Activated T-cell treated with anti-CD3 and anti-CD28 coated beads for 4 hours (primary cell): Measurements from ENCODE around the gene KRTAP1-1.
"Not testable (repeated sequence)": the region's sequence is repeated elsewhere in the genome, so short reads cannot be mapped to it uniquely, and the experiment has no call there.

Source experiments
- DNase-seq: peaks from one replicate; pipeline ENCODE4 v3.0.0-alpha.2; 2020

KRTAP1-1 gene

DNA sequence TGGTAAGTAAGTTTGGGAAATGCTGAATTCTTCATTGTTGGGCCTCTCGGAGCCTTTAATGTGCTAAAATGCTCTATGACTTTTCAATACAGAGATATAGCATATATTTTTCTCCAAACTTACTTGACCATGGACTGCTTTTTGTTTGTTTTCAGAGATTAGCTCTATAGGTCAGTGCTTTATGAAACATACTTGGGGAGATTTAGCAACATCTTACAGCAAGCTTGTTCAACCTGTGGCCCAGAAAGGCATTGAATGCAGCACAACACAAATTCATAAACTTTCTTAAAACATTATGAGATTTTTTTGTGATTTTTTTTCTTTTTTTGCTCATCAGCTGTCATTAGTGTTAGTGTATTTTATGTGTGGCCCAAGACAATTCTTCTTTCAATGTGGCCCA is 31.3 kb downstream of the KRTAP1-1 start:
- DNase-seq = no peak

DNA sequence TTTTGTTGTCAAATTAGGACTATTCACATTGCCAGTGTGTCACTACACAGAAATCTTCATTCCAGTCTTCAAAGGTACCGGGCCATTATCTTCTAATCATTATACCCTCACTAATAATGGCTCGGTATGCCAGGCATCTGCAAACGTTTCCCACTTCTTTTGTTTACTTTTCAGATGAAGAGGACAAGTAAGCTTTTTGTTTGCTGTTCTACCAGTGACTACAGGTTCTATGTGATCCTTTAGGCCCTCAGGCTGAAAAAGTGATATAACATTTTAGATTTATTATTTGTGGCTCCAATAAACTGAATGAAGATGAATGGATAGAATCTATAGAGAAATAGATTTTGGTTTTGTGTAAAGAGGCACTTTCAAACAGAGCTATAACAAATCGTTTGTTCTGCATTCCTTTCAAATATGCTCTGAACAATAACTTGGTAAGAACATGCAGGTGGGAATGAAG is 31.9 kb downstream of the KRTAP1-1 start:
- no peak for DNase-seq

DNA sequence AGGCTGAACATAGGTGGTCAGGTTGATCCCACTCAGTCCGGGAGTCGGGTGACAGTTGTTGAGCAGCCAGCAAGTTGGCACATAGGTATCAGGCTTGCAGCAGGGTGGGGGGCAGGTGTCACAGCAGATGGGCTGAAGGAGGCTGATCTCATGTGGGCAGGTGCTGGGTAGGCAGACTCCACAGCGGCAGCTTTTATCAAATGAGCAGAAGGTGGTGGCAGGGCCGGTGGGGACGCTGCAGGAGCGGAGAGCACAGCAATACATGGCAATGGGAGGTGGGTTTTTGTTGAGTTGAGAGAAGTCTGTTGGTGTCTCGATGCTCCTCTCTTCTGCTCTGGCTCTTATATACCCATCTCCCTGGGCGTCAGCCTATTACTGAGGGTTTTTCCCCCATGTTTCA is 32.4 kb downstream of the KRTAP1-1 start, which contains the start of gene KRTAP3-1:
TSS of gene KRTAP3-1 (minus strand) at position 318 of the 400 bp plus-strand sequence. CDS start at position 264, 54 bp downstream.
- no peak for DNase-seq

DNA sequence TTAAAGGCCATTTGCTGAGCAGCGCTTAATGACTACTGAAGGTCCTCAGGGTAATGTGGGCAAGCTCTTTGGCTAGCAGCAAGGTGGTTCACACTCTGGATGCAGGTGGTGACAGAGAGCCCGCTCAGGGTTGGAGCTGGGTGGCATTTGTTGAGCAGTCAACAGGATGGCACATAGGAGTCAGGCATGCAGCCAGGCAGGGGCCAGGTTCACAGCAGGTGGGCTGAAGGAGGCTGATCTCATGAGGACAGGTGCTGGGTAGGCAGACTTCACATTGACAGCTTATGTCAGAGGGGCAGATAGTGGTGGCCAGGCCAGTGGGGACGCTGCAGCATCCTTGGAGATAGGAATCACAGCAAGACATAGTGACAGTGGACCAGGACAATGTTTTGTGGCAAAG is 36.9 kb downstream of the KRTAP1-1 start:
- no peak for DNase-seq

DNA sequence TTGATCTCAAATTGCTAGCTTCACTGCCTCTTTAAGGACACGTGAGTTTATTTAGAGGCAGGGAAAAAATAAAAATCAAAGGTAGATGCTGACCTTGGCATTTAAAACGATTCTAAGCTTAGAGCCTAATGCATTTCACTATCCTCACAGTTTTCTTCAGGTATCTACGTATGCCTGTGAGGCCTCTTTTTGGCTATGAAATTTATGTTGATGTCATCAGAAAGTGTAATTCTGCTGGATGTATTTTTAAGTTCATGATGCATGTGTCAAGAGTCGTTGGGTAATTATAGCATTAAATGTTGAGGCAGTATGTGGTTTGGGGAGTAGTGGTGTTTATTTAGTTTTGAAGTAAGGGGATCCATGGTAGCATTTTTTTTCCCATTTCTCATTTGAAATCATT is 37.3 kb downstream of the KRTAP1-1 start:
- no peak for DNase-seq

DNA sequence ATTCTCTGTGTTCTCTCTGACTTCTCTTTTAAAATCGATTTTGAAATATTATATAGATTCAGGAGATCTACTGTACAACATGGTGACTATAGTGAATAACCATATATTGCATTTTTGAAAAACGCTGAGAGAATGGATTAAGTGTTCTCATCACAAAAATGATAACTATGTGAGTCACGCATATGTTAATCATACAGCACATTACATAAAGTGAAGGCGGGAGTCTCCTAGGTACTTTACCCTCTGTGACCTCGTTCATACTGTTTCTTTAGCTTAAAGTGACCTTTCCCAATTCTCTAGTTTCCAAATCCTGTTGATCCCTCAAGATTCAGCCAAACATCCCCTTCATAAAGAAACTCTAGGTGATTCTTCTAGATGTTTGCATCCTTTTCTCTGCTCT is 38.4 kb downstream of the KRTAP1-1 start:
- DNase-seq = no peak

DNA sequence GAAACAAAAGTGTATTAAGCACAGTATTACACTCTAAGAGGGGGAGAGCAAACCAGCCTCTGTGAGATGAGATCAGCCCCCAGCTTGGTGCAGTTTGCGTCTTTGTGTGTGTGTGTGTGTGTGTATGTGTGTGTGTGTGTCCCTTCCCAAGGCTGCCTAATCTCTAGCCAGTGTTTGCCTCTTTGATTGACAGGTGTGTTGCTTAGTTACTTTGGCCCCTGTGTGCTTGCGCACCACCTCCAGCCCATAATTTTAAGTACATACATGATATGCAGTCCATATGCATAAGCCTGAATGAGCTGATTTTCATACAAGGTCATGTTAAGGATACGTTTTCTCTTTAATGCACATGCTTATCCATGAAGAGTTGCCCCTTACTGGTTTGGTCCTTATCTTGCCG is 39.5 kb downstream of the KRTAP1-1 start:
- no peak for DNase-seq

DNA sequence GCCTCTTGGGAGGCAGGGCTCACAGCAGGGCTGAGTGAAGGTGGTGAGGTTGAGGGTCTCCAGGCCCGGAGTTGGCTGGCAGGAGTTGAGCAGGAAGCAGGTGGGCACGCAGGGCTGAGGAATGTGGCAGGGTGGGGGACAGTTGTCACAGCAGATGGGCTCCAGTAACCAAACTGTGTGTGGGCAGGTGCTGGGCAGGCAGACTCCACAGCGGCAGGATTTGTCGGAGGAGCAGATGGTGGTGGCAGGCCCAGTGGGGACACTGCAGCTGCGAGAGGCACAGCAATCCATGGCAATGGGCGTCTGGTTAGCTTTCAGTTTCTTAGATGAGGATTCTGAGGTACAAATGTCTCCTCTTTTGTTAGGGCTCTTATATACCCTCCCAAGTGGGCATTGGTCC is 41.7 kb downstream of the KRTAP1-1 start, which contains the start of gene KRTAP3-2:
TSS of gene KRTAP3-2 (minus strand) at position 344 of the 400 bp plus-strand sequence. CDS start at position 291, 53 bp downstream.
- DNase-seq = not testable (repeated sequence)

DNA sequence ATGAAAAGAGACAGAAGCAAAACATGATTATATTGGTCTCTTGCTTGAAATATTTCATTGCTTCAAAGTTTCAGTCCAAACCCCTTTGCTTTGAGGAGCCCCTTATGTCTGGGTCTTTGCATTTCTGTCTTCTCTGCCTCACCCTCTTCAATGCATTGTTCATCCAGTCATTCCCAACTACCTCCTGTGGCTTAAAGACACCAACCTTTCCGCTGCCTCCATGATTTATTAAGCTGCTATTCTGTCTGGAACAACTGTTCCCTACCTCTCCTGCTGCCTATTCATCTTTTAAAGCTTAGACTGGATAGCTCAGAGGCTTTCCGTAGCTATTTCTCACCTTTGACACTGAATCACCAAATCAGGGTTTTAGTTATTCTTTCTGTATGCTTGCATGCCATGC is 43.9 kb downstream of the KRTAP1-1 start:
- DNase-seq = no peak

DNA sequence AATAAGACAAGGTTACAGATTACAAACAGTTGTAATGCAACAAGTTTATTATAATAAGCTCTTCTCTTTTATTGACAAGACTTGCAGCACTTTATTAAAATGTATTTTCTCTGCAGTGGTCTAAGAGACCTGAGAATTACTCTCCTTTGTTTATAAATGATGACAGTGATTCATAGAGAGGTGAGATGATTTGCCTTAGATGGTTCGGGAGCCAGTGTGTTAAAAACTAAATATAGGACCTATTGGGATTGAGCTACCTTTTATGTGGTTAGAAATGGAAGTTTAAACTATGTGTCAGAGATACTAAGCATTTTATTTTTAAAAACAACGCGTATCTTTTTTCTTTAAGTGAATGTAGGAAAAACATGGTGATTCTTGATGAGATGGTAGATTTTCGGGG is 44.4 kb downstream of the KRTAP1-1 start:
- DNase-seq = no peak

DNA sequence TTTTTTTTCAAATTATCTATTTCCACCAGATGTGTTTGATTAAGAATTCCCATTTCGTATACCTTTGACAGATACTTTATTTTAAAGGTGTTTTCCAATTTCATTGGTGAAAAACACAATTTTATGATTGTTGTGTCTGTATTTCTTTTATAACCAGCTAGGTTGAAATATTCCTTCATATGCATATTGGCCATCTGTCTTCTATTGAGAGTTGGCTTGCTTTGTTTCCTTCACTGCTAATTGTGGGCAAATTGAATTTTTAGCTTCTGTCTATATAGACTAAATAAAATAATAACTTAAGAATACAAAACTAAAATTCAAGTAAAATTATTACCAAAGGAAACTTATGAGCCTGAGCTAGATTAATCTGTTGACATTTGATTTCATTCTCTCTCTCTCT is 46.1 kb downstream of the KRTAP1-1 start:
- DNase-seq = no peak

DNA sequence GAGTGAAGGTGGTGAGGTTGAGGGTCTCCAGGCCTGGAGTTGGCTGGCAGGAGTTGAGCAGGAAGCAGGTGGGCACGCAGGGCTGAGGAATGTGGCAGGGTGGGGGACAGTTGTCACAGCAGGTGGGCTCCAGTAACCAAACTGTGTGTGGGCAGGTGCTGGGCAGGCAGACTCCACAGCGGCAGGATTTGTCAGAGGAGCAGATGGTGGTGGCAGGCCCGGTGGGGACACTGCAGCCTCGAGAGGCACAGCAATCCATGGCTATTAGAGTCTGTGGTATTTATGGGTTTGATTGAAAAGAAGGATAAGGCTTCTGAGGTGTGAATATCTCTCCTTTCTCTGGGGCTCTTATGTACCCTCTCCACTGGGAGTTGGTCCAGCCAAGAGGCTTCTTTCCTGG is 47.4 kb downstream of the KRTAP1-1 start, which contains the start of gene KRTAP3-3:
TSS of gene KRTAP3-3 (minus strand) at position 326 of the 400 bp plus-strand sequence. CDS start at position 259, 67 bp downstream.
- no peak for DNase-seq

DNA sequence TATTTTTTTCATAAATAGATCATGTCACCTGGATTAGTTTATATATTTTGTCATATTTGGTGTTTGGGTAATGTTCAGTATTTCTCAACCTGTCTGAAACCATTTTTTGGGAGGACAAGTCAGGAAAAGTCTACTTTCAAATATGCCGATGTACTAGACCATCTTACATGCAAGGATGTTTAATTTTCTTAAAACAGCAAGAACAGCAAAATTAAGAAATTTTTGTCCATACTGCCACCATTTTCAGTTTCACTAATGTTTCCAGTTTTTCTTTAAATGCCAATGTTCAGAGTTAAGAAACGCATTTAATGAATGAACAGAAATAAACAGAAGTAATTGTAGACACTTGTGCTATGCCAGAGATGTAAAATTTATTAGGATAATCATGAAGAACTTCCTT is 48.2 kb downstream of the KRTAP1-1 start:
- no peak for DNase-seq

DNA sequence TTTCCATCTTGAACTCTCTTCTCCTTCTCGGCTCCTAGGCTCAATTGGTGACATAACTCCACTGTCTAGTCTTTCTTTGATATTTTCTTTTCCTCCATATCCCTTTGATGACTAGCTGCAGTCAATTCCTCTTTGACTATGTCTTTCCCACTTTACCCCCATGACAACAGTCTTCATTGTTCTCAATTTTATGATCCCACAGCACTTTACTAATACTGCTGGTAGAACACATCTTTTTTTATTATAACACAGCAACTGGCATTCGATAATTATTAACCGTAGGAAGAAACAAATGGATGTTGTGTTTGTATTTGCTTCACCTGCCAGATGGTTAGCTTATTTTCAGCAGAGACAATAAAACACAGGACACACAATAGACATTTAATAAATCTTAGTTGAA is 48.6 kb downstream of the KRTAP1-1 start:
- no peak for DNase-seq
